Subcutaneous abdominal adipose tissue (tissue), 5 donors: ENCODE data around the gene DHX29.
A peak's percentile ranks its signal among the peaks of the same experiment; 100 is the strongest.

Experiments
- H3K27ac ChIP-seq: one replicate; pipeline ENCODE4 v1.7.0; 2013; ENCODE audit warnings: low read depth, mild to moderate bottlenecking, inconsistent platforms, low read length, moderate library complexity
- H3K27me3 ChIP-seq, 5 donors: one replicate each; pipeline ENCODE4 v1.7.0; 2013; ENCODE audit warnings: low read length in 5 of 5, inconsistent platforms in 1 of 5; ENCODE audit not compliant: control insufficient read depth in 5 of 5, insufficient read depth in 4 of 5
- H3K36me3 ChIP-seq, 5 donors: one replicate each; pipeline ENCODE4 v1.7.0; 2013; ENCODE audit warnings: low read length in 5 of 5; ENCODE audit not compliant: control insufficient read depth in 5 of 5, insufficient read depth in 5 of 5
- H3K4me1 ChIP-seq, 5 donors: one replicate each; pipeline ENCODE4 v1.7.0; 2013; ENCODE audit warnings: low read length in 5 of 5, mild to moderate bottlenecking in 3 of 5, moderate library complexity in 1 of 5; ENCODE audit not compliant: control insufficient read depth in 5 of 5, insufficient read depth in 5 of 5
- H3K4me3 ChIP-seq, 5 donors: one replicate each; pipeline ENCODE4 v1.7.0; 2013; ENCODE audit warnings: low read length in 5 of 5, low read depth in 1 of 5
- H3K9ac ChIP-seq, 5 donors: one replicate each; pipeline ENCODE4 v1.7.0; 2013; ENCODE audit warnings: low read length in 5 of 5, mild to moderate bottlenecking in 4 of 5, moderate library complexity in 3 of 5
- H3K9me3 ChIP-seq, 5 donors: one replicate each; pipeline ENCODE4 v1.7.0; 2013; ENCODE audit warnings: low read length in 5 of 5; ENCODE audit not compliant: control insufficient read depth in 5 of 5
- donor health status: healthy.
- donor health status: healthy.
- donor health status: healthy.
- donor health status: healthy.
- donor health status: healthy.

Gene DHX29

GRCh38 chr5:55307383-55308253, at the start of gene DHX29, which contains the start of gene MTREX:
Gene DHX29, minus strand, starts transcription at chr5:55307694. Its CDS starts 121 bp downstream, at chr5:55307573.
Gene MTREX, plus strand, starts transcription at chr5:55307989. Its CDS starts 25 bp downstream, at chr5:55308014.
- Histone ChIP-seq H3K9me3 (no peaks in the 10 kb centered on the region), H3K4me3 (peak within 1 kb of the TSS; percentile 94 to 99 (median 96)), H3K36me3 (peaks cover 0 to 4% (median 0%) of the 10 kb centered on the region in 5 donors), H3K27ac (peak within 1 kb of the TSS; percentile 97), H3K4me1 (peaks cover 3 to 64% (median 53%) of the 10 kb centered on the region in 5 donors), H3K27me3 (no peaks in the 10 kb centered on the region), H3K9ac (peak within 1 kb of the TSS; percentile 93 to 99 (median 97))

GRCh38 chr5:55356896-55357295, 49.4 kb upstream of the DHX29 start:
- Histone ChIP-seq H3K27ac (no peak overlapping the region), H3K9ac (no peak overlapping the region), H3K36me3 (peaks cover 34 to 75% (median 60%) of the 10 kb centered on the region in 5 donors), H3K4me3 (no peak overlapping the region), H3K4me1 (no peaks in the 10 kb centered on the region), H3K9me3 (no peaks in the 10 kb centered on the region), H3K27me3 (no peaks in the 10 kb centered on the region)

- H3K36me3 ChIP-seq = peaks cover 52 to 83% (median 62%) of the 10 kb centered on the region in 5 donors
- no peak overlapping the region for H3K27ac ChIP-seq
- no peaks in the 10 kb centered on the region for H3K4me1 ChIP-seq
- H3K27me3 ChIP-seq = no peaks in the 10 kb centered on the region
- H3K9ac ChIP-seq = no peak overlapping the region
- no peaks in the 10 kb centered on the region for H3K9me3 ChIP-seq
- H3K4me3 ChIP-seq = no peak overlapping the region
These were observed 43.3 kb upstream of the DHX29 start for GRCh38 chr5:55350754-55351153.

- Histone ChIP-seq H3K27me3 (no peaks in the 10 kb centered on the region), H3K27ac (no peak overlapping the region), H3K36me3 (peaks cover 35 to 67% (median 53%) of the 10 kb centered on the region in 5 donors), H3K9me3 (no peaks in the 10 kb centered on the region), H3K4me3 (no peak overlapping the region), H3K4me1 (no peaks in the 10 kb centered on the region), H3K9ac (no peak overlapping the region)
These were observed 40.3 kb upstream of the DHX29 start for GRCh38 chr5:55347786-55348185.

- Histone ChIP-seq H3K4me1 (peaks cover 0 to 5% (median 0%) of the 10 kb centered on the region in 5 donors), H3K36me3 (peaks cover 34 to 56% (median 54%) of the 10 kb centered on the region in 5 donors), H3K27me3 (no peaks in the 10 kb centered on the region), H3K9me3 (no peaks in the 10 kb centered on the region), H3K27ac (no peak overlapping the region), H3K4me3 (no peak overlapping the region), H3K9ac (no peak overlapping the region)
These were observed 37.8 kb upstream of the DHX29 start for GRCh38 chr5:55345327-55345726.

GRCh38 chr5:55344392-55344992, 37.0 kb upstream of the DHX29 start:
- Histone ChIP-seq H3K27me3 (no peaks in the 10 kb centered on the region), H3K36me3 (peaks cover 26 to 50% (median 47%) of the 10 kb centered on the region in 5 donors), H3K9me3 (no peaks in the 10 kb centered on the region), H3K27ac (no peak overlapping the region), H3K9ac (no peak overlapping the region), H3K4me3 (no peak overlapping the region), H3K4me1 (peaks cover 0 to 5% (median 0%) of the 10 kb centered on the region in 5 donors)

GRCh38 chr5:55343609-55344008, 36.1 kb upstream of the DHX29 start:
- Histone ChIP-seq H3K27me3 (no peaks in the 10 kb centered on the region), H3K4me1 (peaks cover 0 to 5% (median 0%) of the 10 kb centered on the region in 5 donors), H3K36me3 (peaks cover 24 to 44% (median 41%) of the 10 kb centered on the region in 5 donors), H3K9ac (no peak overlapping the region), H3K9me3 (no peaks in the 10 kb centered on the region), H3K27ac (no peak overlapping the region), H3K4me3 (no peak overlapping the region)

GRCh38 chr5:55343107-55343506, 35.6 kb upstream of the DHX29 start:
- peaks cover 21 to 42% (median 36%) of the 10 kb centered on the region in 5 donors for H3K36me3 ChIP-seq
- peaks cover 0 to 5% (median 0%) of the 10 kb centered on the region in 5 donors for H3K4me1 ChIP-seq
- no peak overlapping the region for H3K9ac ChIP-seq
- no peaks in the 10 kb centered on the region for H3K27me3 ChIP-seq
- no peak overlapping the region for H3K27ac ChIP-seq
- H3K9me3 ChIP-seq = no peaks in the 10 kb centered on the region
- H3K4me3 ChIP-seq = no peak overlapping the region

- no peak overlapping the region for H3K27ac ChIP-seq
- peaks cover 0 to 5% (median 0%) of the 10 kb centered on the region in 5 donors for H3K4me1 ChIP-seq
- H3K9ac ChIP-seq = no peak overlapping the region
- no peaks in the 10 kb centered on the region for H3K9me3 ChIP-seq
- H3K36me3 ChIP-seq = peaks cover 3 to 22% (median 12%) of the 10 kb centered on the region in 5 donors
- H3K4me3 ChIP-seq = no peak overlapping the region
- no peaks in the 10 kb centered on the region for H3K27me3 ChIP-seq
These were observed 31.3 kb upstream of the DHX29 start for GRCh38 chr5:55338810-55339243.
